GM19035 (cell line): ENCODE results near the gene HES4.
A peak's percentile ranks its signal among the peaks of the same experiment; 100 is the strongest.
"Not testable (repeated sequence)": the region's sequence is repeated elsewhere in the genome, so short reads cannot be mapped to it uniquely, and the experiment has no call there.

Experiments
- ATAC-seq: cut with Tn5 transposase; IDR thresholded peaks from one replicate; pipeline ENCODE4 v1.9.1; 2021; ENCODE audit not compliant: unreplicated experiment

HES4 gene

GRCh38 chr1:981491-981954 is 18.4 kb downstream of the HES4 start:
- no peak for ATAC-seq

GRCh38 chr1:980602-981395 is 19.1 kb downstream of the HES4 start:
- no peak for ATAC-seq

- no peak for ATAC-seq
Observed at GRCh38 chr1:980137-980571, 19.7 kb downstream of the HES4 start.

GRCh38 chr1:979744-980072 is 20.2 kb downstream of the HES4 start:
- no peak for ATAC-seq

- ATAC-seq, result no peak
Observed at GRCh38 chr1:978835-979743, 20.8 kb downstream of the HES4 start.

- ATAC-seq, result no peak
Observed at GRCh38 chr1:978069-978834, 21.6 kb downstream of the HES4 start.

- not testable (repeated sequence) for ATAC-seq
Observed at GRCh38 chr1:976791-977190, 23.1 kb downstream of the HES4 start.

- peak; percentile 55 for ATAC-seq
Observed at GRCh38 chr1:975896-976683, 23.8 kb downstream of the HES4 start.

GRCh38 chr1:975365-975764 is 24.5 kb downstream of the HES4 start:
- no peak for ATAC-seq

- no peak for ATAC-seq
Observed at GRCh38 chr1:974687-975328, 25.1 kb downstream of the HES4 start.

- ATAC-seq, result no peak
Observed at GRCh38 chr1:974293-974640, 25.6 kb downstream of the HES4 start.

- ATAC-seq, result no peak
Observed at GRCh38 chr1:973459-974292, 26.2 kb downstream of the HES4 start.

GRCh38 chr1:972726-973458 is 27.0 kb downstream of the HES4 start:
- no peak for ATAC-seq

- no peak for ATAC-seq
Observed at GRCh38 chr1:971751-972506, 28.0 kb downstream of the HES4 start.

GRCh38 chr1:970973-971730 is 28.7 kb downstream of the HES4 start:
- no peak for ATAC-seq

GRCh38 chr1:970242-970972 is 29.5 kb downstream of the HES4 start:
- no peak for ATAC-seq
